Cardiac muscle cell (in vitro differentiated cells and primary cell): Measurements from ENCODE around the gene SLC7A9. TPM values are rescaled to one million over a fixed set of nuclear protein-coding genes. Genes with fewer than 3 reads are reported as not detected.

Experiments used
- DNase-seq, 2 donors: peaks; one replicate each; pipeline versions ENCODE4 v3.0.0 to v3.0.0-alpha.2; 2010 to 2017; ENCODE audit warnings: low read depth in 1 of 2, low spot score in 1 of 2
- H3K27ac ChIP-seq: fragments of 200-600 bp; sonication (generic); 2 replicates; pipeline ENCODE4 v1.5.1; 2016
- H3K27me3 ChIP-seq: fragments of 200-600 bp; sonication (generic); 2 replicates; pipeline ENCODE4 v1.6.0; 2016; ENCODE audit warnings: control low read depth
- H3K36me3 ChIP-seq: fragments of 200-600 bp; sonication (generic); 2 replicates; pipeline ENCODE4 v1.5.1; 2016; ENCODE audit warnings: control low read depth
- H3K4me1 ChIP-seq: fragments of 200-600 bp; sonication (generic); 2 replicates; pipeline ENCODE4 v1.8.1; 2017; ENCODE audit warnings: low read depth, mild to moderate bottlenecking, mixed run types
- H3K4me3 ChIP-seq: fragments of 200-600 bp; sonication (generic); 2 replicates; pipeline ENCODE4 v1.5.1; 2016; ENCODE audit warnings: mild to moderate bottlenecking
- H3K9me3 ChIP-seq: fragments of 200-600 bp; sonication (generic); 2 replicates; pipeline ENCODE4 v1.5.1; 2017; ENCODE audit warnings: low read depth, mild to moderate bottlenecking, control low read depth
- CTCF ChIP-seq: IDR thresholded peaks from 2 replicates; pipeline ENCODE4 v1.5.1; 2012; ENCODE audit warnings: low read depth, mild to moderate bottlenecking, low read length
- polyA plus RNA-seq: library from polyadenylated mRNA; unstranded; fragments of >200 nt; fragmentation: Nextera tagmentation; extraction: Ambion mirVana; gene quantifications from 2 replicates; pipeline ENCODE4 v1.2.1, GENCODE V29; 2016
- total RNA-seq: library from RNA; depleted of rRNA; stranded (reverse); fragments of >200 nt; gene quantifications from 2 replicates; pipeline ENCODE4 v1.2.3, GENCODE V29; 2016

SLC7A9 gene
- total and polyA plus RNA-seq, 2 experiments from 2014 or later = 0.67 to 0.71 TPM

GRCh38 chr19:32816555-32817099 is 52.9 kb downstream of the SLC7A9 start:
- no peaks in the 10 kb centered on the region for H3K9me3 ChIP-seq
- no peak for DNase-seq
- no peak for TF ChIP-seq CTCF
- H3K4me3 ChIP-seq = no peak overlapping the region
- H3K4me1 ChIP-seq = no peaks in the 10 kb centered on the region
- H3K36me3 ChIP-seq = no peaks in the 10 kb centered on the region
- no peaks in the 10 kb centered on the region for H3K27me3 ChIP-seq
- no peak overlapping the region for H3K27ac ChIP-seq

- TF ChIP-seq CTCF = no peak
- Histone ChIP-seq H3K4me1 (no peaks in the 10 kb centered on the region), H3K36me3 (no peaks in the 10 kb centered on the region), H3K27me3 (no peaks in the 10 kb centered on the region), H3K4me3 (no peak overlapping the region), H3K27ac (no peak overlapping the region), H3K9me3 (no peaks in the 10 kb centered on the region)
- no peak for DNase-seq
These were observed 54.9 kb downstream of the SLC7A9 start for GRCh38 chr19:32814624-32815023.

GRCh38 chr19:32813862-32814425 is 55.6 kb downstream of the SLC7A9 start:
- H3K4me1 ChIP-seq = no peaks in the 10 kb centered on the region
- no peak for DNase-seq
- H3K9me3 ChIP-seq = no peaks in the 10 kb centered on the region
- no peak overlapping the region for H3K27ac ChIP-seq
- no peak for TF ChIP-seq CTCF
- H3K36me3 ChIP-seq = no peaks in the 10 kb centered on the region
- H3K27me3 ChIP-seq = no peaks in the 10 kb centered on the region
- no peak overlapping the region for H3K4me3 ChIP-seq

- Histone ChIP-seq H3K4me3 (no peak overlapping the region), H3K9me3 (no peaks in the 10 kb centered on the region), H3K27me3 (no peaks in the 10 kb centered on the region), H3K36me3 (no peaks in the 10 kb centered on the region), H3K4me1 (no peaks in the 10 kb centered on the region), H3K27ac (no peak overlapping the region)
- DNase-seq = no peak
- TF ChIP-seq CTCF = no peak
These were observed 57.0 kb downstream of the SLC7A9 start for GRCh38 chr19:32812571-32812970.

GRCh38 chr19:32812036-32812435 is 57.5 kb downstream of the SLC7A9 start:
- no peak overlapping the region for H3K27ac ChIP-seq
- no peak overlapping the region for H3K4me3 ChIP-seq
- no peaks in the 10 kb centered on the region for H3K4me1 ChIP-seq
- no peaks in the 10 kb centered on the region for H3K36me3 ChIP-seq
- no peaks in the 10 kb centered on the region for H3K27me3 ChIP-seq
- no peak for TF ChIP-seq CTCF
- no peak for DNase-seq
- no peaks in the 10 kb centered on the region for H3K9me3 ChIP-seq

GRCh38 chr19:32811151-32811550 is 58.4 kb downstream of the SLC7A9 start:
- Histone ChIP-seq H3K4me3 (no peak overlapping the region), H3K27me3 (no peaks in the 10 kb centered on the region), H3K9me3 (no peaks in the 10 kb centered on the region), H3K4me1 (no peaks in the 10 kb centered on the region), H3K27ac (no peak overlapping the region), H3K36me3 (no peaks in the 10 kb centered on the region)
- no peak for TF ChIP-seq CTCF
- DNase-seq = no peak
